Ovary (tissue), 9 donors: ENCODE measurements around the gene RAP1A. TPM values are rescaled to one million over a fixed set of nuclear protein-coding genes. Genes with fewer than 3 reads are reported as not detected.
A peak's percentile ranks its signal among the peaks of the same experiment; 100 is the strongest.

Source experiments
- DNase-seq, 5 donors: peaks; one replicate each; pipeline ENCODE4 v3.0.0-alpha.2; 2019 to 2020
- H3K27ac ChIP-seq, 2 donors: fragments of 200-600 bp; one replicate each; pipeline versions ENCODE4 v1.5.1 to v1.8.0; 2019 to 2022
- H3K27me3 ChIP-seq: fragments of 200-600 bp; one replicate; pipeline ENCODE4 v1.8.0; 2022
- H3K36me3 ChIP-seq: fragments of 200-600 bp; sonication (generic); one replicate; pipeline ENCODE4 v1.5.1; 2019
- H3K4me1 ChIP-seq: one replicate; pipeline ENCODE4 v1.8.1; 2013; ENCODE audit warnings: mild to moderate bottlenecking, moderate library complexity; ENCODE audit not compliant: insufficient read depth
- H3K4me3 ChIP-seq: fragments of 200-600 bp; sonication (generic); one replicate; pipeline ENCODE4 v1.5.1; 2017
- H3K9me3 ChIP-seq, 2 donors: fragments of 200-600 bp in 1 of 2; sonication (generic) in 1 of 2; one replicate each; pipeline versions ENCODE4 v1.5.1 to v1.8.1; 2013 to 2019; ENCODE audit warnings: mild to moderate bottlenecking in 1 of 2, moderate library complexity in 1 of 2
- CTCF ChIP-seq, 3 donors: fragments of 450-650 bp in 2 of 3; fragments of 200-600 bp in 1 of 3; IDR thresholded peaks; one replicate each; pipeline versions ENCODE4 v1.5.1 to v1.8.0; 2016 to 2022; ENCODE audit warnings: antibody characterized with exemption in 3 of 3, mild to moderate bottlenecking in 1 of 3
- EP300 ChIP-seq: sonication (generic); formaldehyde crosslinking; IDR thresholded peaks from one replicate; pipeline ENCODE4 v1.6.1; 2017; ENCODE audit warnings: antibody characterized with exemption
- POLR2A ChIP-seq: fragments of 450-650 bp; IDR thresholded peaks from one replicate; pipeline ENCODE4 v1.6.1; 2017; ENCODE audit warnings: antibody characterized with exemption, mild to moderate bottlenecking, moderate library complexity
- WGBS, 3 donors: extraction: QIAGEN DNeasy Blood & Tissue Kit in 1 of 3; methylation state at CpG; one replicate each; pipeline versions ENCODE4 v1.1.5 to v1.1.7; 2013 to 2017; 5-methylcytosine and 5-hydroxymethylcytosine counted together
- intact Hi-C, 4 donors: fragments of 100-400 bp; cut with DNase I; formaldehyde crosslinking; loops; one replicate each; pipeline versions ENCODE4 v1.11.0 to v1.15.1; 2022 to 2023
- polyA plus RNA-seq, 2 donors: library from polyadenylated mRNA; stranded (reverse); fragments of 200-250 nt in 1 of 2; fragments of 350-450 nt in 1 of 2; fragmentation: Illumina TruSeq in 1 of 2; extraction: RNeasy Lipid Tissue Mini Kit (QIAGEN cat#74804) in 1 of 2; gene quantifications; one replicate each; pipeline ENCODE4 v1.2.3, GENCODE V29; 2013 to 2014
- total RNA-seq, 7 donors: library from RNA; depleted of rRNA in 2 of 7; stranded (reverse); fragments of >200 nt in 2 of 7; fragmentation: NEBNext Ultra II Directional in 3 of 7; extraction: Animal tissue kit (Norgen Biotek cat#: 25700) in 3 of 7; gene quantifications; one replicate each; pipeline versions ENCODE4 v1.1.0 to v1.2.4, GENCODE V29; 2016 to 2023
- donor health status: DM: no; HTN: no; CAD: no; lungs with moderate emphysema.
- donor health status: DM: no; HTN: no; CAD: no.
- donor health status: Bipolar disorder and iron deficiency.
- donor health status: DM: yes; HTN: yes; CAD: no.
- donor health status: DM: no; HTN: no; CAD: no.
- donor health status: DM: yes; HTN: yes; CAD: no.

RAP1A gene
- total and polyA plus RNA-seq, 9 donors = 22.2 to 118 (median 59.1) TPM

- Histone ChIP-seq H3K4me1 (peaks cover 13% of the 10 kb centered on the region), H3K27ac (peak overlapping the region; percentile 95 to 96), H3K9me3 (no peaks in the 10 kb centered on the region), H3K36me3 (no peaks in the 10 kb centered on the region), H3K4me3 (peak overlapping the region; percentile 98), H3K27me3 (no peaks in the 10 kb centered on the region)
- intact Hi-C loops = loop anchor here in 2 of 4 donors (10.0 kb wide), 2 partner anchors 106 to 114 kb away; partner anchors contain the start of gene INKA2 (in 1 of the 2)
- DNase-seq = no peak
- WGBS, 3 donors = 1 to 2% (median 1%) methylated on average over 12 of the region's 12 CpGs
- TF ChIP-seq EP300 (no peak), CTCF (IDR thresholded peaks at IDR 0.05) (no peak), POLR2A (no peak)
These were observed 917 bp downstream of the RAP1A start for GRCh38 chr1:111620441-111620971.

- Histone ChIP-seq H3K4me3 (peak overlapping the region; percentile 98), H3K27ac (peak overlapping the region in 1 of 2 donors; percentile 95), H3K9me3 (no peaks in the 10 kb centered on the region), H3K36me3 (no peaks in the 10 kb centered on the region), H3K4me1 (peaks cover 13% of the 10 kb centered on the region), H3K27me3 (no peaks in the 10 kb centered on the region)
- DNase-seq = no peak
- 55 to 59% (median 55%) methylated on average over 4 of the region's 4 CpGs for WGBS, 3 donors
- intact Hi-C loops = loop anchor here in 2 of 4 donors (10.0 kb wide), 2 partner anchors 106 to 114 kb away; partner anchors contain the start of gene INKA2 (in 1 of the 2)
- no peak for TF ChIP-seq CTCF (IDR thresholded peaks at IDR 0.05)
- TF ChIP-seq POLR2A = no peak
- no peak for TF ChIP-seq EP300
These were observed 1.5 kb downstream of the RAP1A start for GRCh38 chr1:111621050-111621449.

GRCh38 chr1:111622166-111622565, 2.6 kb downstream of the RAP1A start:
- peaks cover 13% of the 10 kb centered on the region for H3K4me1 ChIP-seq

GRCh38 chr1:111624382-111624781, 4.8 kb downstream of the RAP1A start:
- intact Hi-C loops = loop anchor here in 2 of 4 donors (10.0 kb wide), 2 partner anchors 110 kb away; partner anchors contain the start of gene INKA2 (in 1 of the 2)
- Histone ChIP-seq H3K36me3 (no peaks in the 10 kb centered on the region), H3K27ac (no peak overlapping the region), H3K4me1 (peaks cover 10% of the 10 kb centered on the region), H3K27me3 (no peaks in the 10 kb centered on the region), H3K4me3 (no peak overlapping the region), H3K9me3 (no peaks in the 10 kb centered on the region)
- 75 to 84% (median 77%) methylated on average over 2 of the region's 2 CpGs for WGBS, 3 donors
- no peak for DNase-seq
- TF ChIP-seq CTCF (IDR thresholded peaks at IDR 0.05) (no peak), EP300 (no peak), POLR2A (no peak)

More at GRCh38 chr1:111622166-111622565, 2.6 kb downstream of the RAP1A start:
- no peak for DNase-seq
- Histone ChIP-seq H3K27me3 (no peaks in the 10 kb centered on the region), H3K27ac (no peak overlapping the region), H3K36me3 (no peaks in the 10 kb centered on the region), H3K9me3 (no peaks in the 10 kb centered on the region), H3K4me3 (no peak overlapping the region)
- intact Hi-C loops = loop anchor here in 2 of 4 donors (10.0 kb wide), 2 partner anchors 107 to 113 kb away; partner anchors contain the start of gene INKA2 (in 1 of the 2)
- TF ChIP-seq CTCF (IDR thresholded peaks at IDR 0.05) (no peak), POLR2A (no peak), EP300 (no peak)
